ENCODE measurements around the gene OPTC.

- TF ChIP-seq POLR2A (IDR thresholded peaks at IDR 0.05; ENCODE audit: low read depth, low read length) (no peak), POLR2AphosphoS5 (IDR thresholded peaks at IDR 0.05; ENCODE audit: low read depth, low read length) (no peak), SPI1 (IDR thresholded peaks at IDR 0.05; ENCODE audit: low read depth, low read length) (no peak)
Measured at GRCh38 chr1:203462878-203463277, 31.1 kb upstream of the OPTC start.

Data from GM12891 (cell line).